ENCODE data around the gene HDAC9.

HDAC9 gene

GRCh38 chr7:19009936-19010280 is 514.4 kb downstream of the HDAC9 start (continued):
- no peak for TF ChIP-seq CSRNP3 (CRISPR knock-in tag; IDR thresholded peaks at IDR 0.05)
- no peak for TF ChIP-seq PPARA (CRISPR knock-in tag; IDR thresholded peaks at IDR 0.05; ENCODE audit: borderline replicate concordance)
- no peak for TF ChIP-seq ZC3H10 (CRISPR knock-in tag; IDR thresholded peaks at IDR 0.05)

DNA sequence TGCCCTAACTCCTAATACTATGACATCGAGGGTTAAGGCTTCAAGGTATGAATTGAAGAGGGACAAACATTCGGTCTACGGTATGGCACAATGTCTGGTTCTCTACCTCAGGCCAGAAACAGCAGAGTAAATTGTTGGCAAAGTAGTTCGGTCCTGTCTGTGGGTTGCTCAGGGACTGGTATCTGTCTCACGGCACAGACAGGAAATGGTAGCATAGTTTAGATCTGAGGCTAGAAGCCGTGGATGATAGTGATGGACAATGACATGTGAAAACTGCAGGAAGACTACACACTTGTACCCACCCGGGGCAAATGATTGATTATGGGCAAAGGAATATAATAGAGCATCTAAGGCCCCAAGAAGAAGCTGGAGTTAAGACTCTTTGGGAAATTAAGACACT is 515.7 kb downstream of the HDAC9 start:
- TF ChIP-seq SNAI2 (CRISPR knock-in tag; IDR thresholded peaks at IDR 0.05) (no peak), ZFP3 (CRISPR knock-in tag; IDR thresholded peaks at IDR 0.05) (0 out of 2 replicates have a peak, but pooled peaks have one; percentile 30), ZNF565 (CRISPR knock-in tag; conservative IDR thresholded peaks at IDR 0.05; ENCODE audit: low read depth) (no peak), RARB (CRISPR knock-in tag; IDR thresholded peaks at IDR 0.05) (0 out of 2 replicates have a peak, but pooled peaks have one; percentile 47), ESRRG (CRISPR knock-in tag; IDR thresholded peaks at IDR 0.05) (no peak)
- ATAC-seq, result peak; percentile 92

DNA sequence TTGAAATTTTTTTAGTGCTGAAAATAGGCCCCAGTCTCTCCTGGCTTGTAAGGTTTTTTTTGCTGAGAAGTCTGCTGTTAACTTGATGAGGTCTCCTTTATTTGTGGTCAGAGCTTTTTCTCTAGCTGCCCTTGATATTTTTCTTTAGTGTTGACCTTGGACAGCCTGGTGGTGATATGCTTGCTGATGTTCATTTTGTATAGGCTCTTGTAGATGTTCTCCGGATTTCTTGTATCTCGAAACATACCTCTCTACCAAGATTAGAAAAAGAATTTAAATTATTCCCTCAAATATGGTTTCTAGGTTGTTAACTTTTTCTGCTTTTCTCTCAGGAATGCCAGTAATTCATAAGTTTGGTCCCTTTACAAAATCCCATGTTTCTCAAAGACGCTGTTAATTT is 519.5 kb downstream of the HDAC9 start:
- TF ChIP-seq SNAI2 (CRISPR knock-in tag; IDR thresholded peaks at IDR 0.05) (no peak), ZNF70 (CRISPR knock-in tag; IDR thresholded peaks at IDR 0.05) (no peak), GLIS3 (CRISPR knock-in tag; IDR thresholded peaks at IDR 0.05) (no peak), ZNF565 (CRISPR knock-in tag; conservative IDR thresholded peaks at IDR 0.05; ENCODE audit: low read depth) (no peak), ZC3H10 (CRISPR knock-in tag; IDR thresholded peaks at IDR 0.05) (no peak), ZNF8 (CRISPR knock-in tag; IDR thresholded peaks at IDR 0.05) (no peak), ARNTL (CRISPR knock-in tag; IDR thresholded peaks at IDR 0.05; ENCODE audit: borderline replicate concordance, low read depth) (no peak), CSDC2 (CRISPR knock-in tag; IDR thresholded peaks at IDR 0.05) (no peak)
- TF ChIP-seq, protein P1, sequence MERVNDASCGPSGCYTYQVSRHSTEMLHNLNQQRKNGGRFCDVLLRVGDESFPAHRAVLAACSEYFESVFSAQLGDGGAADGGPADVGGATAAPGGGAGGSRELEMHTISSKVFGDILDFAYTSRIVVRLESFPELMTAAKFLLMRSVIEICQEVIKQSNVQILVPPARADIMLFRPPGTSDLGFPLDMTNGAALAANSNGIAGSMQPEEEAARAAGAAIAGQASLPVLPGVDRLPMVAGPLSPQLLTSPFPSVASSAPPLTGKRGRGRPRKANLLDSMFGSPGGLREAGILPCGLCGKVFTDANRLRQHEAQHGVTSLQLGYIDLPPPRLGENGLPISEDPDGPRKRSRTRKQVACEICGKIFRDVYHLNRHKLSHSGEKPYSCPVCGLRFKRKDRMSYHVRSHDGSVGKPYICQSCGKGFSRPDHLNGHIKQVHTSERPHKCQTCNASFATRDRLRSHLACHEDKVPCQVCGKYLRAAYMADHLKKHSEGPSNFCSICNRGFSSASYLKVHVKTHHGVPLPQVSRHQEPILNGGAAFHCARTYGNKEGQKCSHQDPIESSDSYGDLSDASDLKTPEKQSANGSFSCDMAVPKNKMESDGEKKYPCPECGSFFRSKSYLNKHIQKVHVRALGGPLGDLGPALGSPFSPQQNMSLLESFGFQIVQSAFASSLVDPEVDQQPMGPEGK (CRISPR knock-in tag; IDR thresholded peaks at IDR 0.05; ENCODE audit: borderline replicate concordance), result no peak
- TF ChIP-seq, protein P2, sequence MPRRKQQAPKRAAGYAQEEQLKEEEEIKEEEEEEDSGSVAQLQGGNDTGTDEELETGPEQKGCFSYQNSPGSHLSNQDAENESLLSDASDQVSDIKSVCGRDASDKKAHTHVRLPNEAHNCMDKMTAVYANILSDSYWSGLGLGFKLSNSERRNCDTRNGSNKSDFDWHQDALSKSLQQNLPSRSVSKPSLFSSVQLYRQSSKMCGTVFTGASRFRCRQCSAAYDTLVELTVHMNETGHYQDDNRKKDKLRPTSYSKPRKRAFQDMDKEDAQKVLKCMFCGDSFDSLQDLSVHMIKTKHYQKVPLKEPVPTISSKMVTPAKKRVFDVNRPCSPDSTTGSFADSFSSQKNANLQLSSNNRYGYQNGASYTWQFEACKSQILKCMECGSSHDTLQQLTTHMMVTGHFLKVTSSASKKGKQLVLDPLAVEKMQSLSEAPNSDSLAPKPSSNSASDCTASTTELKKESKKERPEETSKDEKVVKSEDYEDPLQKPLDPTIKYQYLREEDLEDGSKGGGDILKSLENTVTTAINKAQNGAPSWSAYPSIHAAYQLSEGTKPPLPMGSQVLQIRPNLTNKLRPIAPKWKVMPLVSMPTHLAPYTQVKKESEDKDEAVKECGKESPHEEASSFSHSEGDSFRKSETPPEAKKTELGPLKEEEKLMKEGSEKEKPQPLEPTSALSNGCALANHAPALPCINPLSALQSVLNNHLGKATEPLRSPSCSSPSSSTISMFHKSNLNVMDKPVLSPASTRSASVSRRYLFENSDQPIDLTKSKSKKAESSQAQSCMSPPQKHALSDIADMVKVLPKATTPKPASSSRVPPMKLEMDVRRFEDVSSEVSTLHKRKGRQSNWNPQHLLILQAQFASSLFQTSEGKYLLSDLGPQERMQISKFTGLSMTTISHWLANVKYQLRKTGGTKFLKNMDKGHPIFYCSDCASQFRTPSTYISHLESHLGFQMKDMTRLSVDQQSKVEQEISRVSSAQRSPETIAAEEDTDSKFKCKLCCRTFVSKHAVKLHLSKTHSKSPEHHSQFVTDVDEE (CRISPR knock-in tag; IDR thresholded peaks at IDR 0.05), result no peak
- ATAC-seq, result no peak

DNA sequence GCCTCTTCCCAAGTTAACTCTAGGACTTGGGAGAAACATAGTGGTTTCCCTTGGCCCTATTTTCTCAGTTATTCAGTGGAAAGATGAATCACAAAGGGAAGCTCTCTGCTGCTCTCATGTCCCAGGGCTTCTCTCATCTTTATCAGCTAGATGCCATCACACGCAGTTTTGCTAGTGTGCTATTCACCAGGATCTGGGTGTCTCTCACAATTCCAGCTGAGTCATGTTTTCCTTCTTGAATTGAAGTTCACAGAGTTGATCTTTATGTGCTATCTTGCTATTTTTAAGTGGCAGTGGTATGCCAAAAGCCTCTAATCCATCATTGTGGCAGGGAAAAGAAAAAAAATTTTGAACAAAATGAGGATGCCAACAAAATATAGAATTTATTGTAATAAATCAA is 520.6 kb downstream of the HDAC9 start:
- no peak for TF ChIP-seq PPARA (CRISPR knock-in tag; IDR thresholded peaks at IDR 0.05; ENCODE audit: borderline replicate concordance)
- no peak for TF ChIP-seq ZNF565 (CRISPR knock-in tag; conservative IDR thresholded peaks at IDR 0.05; ENCODE audit: low read depth)
- TF ChIP-seq CSDC2 (CRISPR knock-in tag; IDR thresholded peaks at IDR 0.05), result no peak
- TF ChIP-seq ZC3H10 (CRISPR knock-in tag; IDR thresholded peaks at IDR 0.05), result no peak
- no peak for TF ChIP-seq TCF4 (CRISPR knock-in tag; IDR thresholded peaks at IDR 0.05; ENCODE audit: borderline replicate concordance)
- no peak for TF ChIP-seq OSR1 (CRISPR knock-in tag; IDR thresholded peaks at IDR 0.05)
- no peak for TF ChIP-seq GLIS3 (CRISPR knock-in tag; IDR thresholded peaks at IDR 0.05)
- no peak for TF ChIP-seq TOX (CRISPR knock-in tag; IDR thresholded peaks at IDR 0.05; ENCODE audit: borderline replicate concordance)
- TF ChIP-seq CREB5 (CRISPR knock-in tag; IDR thresholded peaks at IDR 0.05; ENCODE audit: low read depth), result no peak
- TF ChIP-seq, protein P1 (CRISPR knock-in tag; IDR thresholded peaks at IDR 0.05; ENCODE audit: borderline replicate concordance), result no peak
- TF ChIP-seq, protein P2 (CRISPR knock-in tag; IDR thresholded peaks at IDR 0.05), result no peak
- no peak for TF ChIP-seq ZFP30 (CRISPR knock-in tag; IDR thresholded peaks at IDR 0.05)
- ATAC-seq, result no peak

Measured in SK-N-SH treated with all-trans-retinoic acid at 6 μM for 48 hours (cell line).